Astrocyte of the cerebellum (primary cell): Measurements from ENCODE around the gene CRHR1.

Experiments
- DNase-seq: peaks from one replicate; pipeline ENCODE4 v3.0.0-alpha.2; 2011; ENCODE audit warnings: low read depth
- H3K4me3 ChIP-seq: 2 replicates; pipeline ENCODE4 v1.5.1; 2011; ENCODE audit warnings: mild to moderate bottlenecking, low read depth, low read length, moderate library complexity
- CTCF ChIP-seq: IDR thresholded peaks from 2 replicates; pipeline ENCODE4 v1.5.1; 2012; ENCODE audit warnings: low read length, low read depth, moderate library complexity, mild to moderate bottlenecking; ENCODE audit errors: missing control alignments
- in situ Hi-C: cut with HindIII; loops from 2 replicates; pipeline ENCODE4 v1.10.0; 2017; ENCODE audit warnings: low sequenced_read_pairs

Gene CRHR1

GRCh38 chr17:45851464-45851863 lies 67.3 kb downstream of the CRHR1 start:
- no peak for TF ChIP-seq CTCF

GRCh38 chr17:45851873-45852272 lies 67.8 kb downstream of the CRHR1 start:
- in situ Hi-C loops: loop anchor here (25.0 kb wide), 1 partner anchor 640 kb away; the partner anchor contains the start of gene FMNL1
- DNase-seq: no peak
- H3K4me3 ChIP-seq: no peak overlapping the region
- TF ChIP-seq CTCF: no peak

More at GRCh38 chr17:45851464-45851863, 67.3 kb downstream of the CRHR1 start:
- in situ Hi-C loops: loop anchor here (25.0 kb wide), 1 partner anchor 639 kb away; the partner anchor contains the start of gene FMNL1
- DNase-seq: no peak
- no peak overlapping the region for H3K4me3 ChIP-seq

- peak; percentile 39 for DNase-seq
- TF ChIP-seq CTCF: peak; percentile 94
- H3K4me3 ChIP-seq: no peak overlapping the region
- in situ Hi-C loops: loop anchor here (25.0 kb wide), 1 partner anchor 640 kb away; the partner anchor contains the start of gene FMNL1
Observed at GRCh38 chr17:45852535-45853297, 68.6 kb downstream of the CRHR1 start.

DNA sequence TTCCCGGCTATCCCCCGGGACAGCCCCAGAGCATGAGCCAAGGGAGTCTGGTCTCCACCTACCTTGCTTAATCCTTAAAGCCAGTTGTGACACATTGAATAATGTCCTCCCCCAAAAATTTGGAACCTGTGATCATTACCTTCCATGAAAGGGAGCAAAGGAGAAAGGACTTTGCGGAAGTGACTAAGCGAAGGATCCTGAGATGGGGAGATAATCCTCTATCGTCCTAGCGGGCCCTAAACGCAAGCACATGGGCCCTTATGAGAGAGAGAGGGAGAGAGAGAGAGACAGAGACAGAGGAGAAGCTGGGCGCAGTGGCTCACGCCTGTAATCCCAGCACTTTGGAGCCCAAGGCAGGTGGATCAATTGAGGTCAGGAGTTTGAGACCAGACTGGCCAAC lies 70.1 kb downstream of the CRHR1 start:
- in situ Hi-C loops: loop anchor here (25.0 kb wide), 1 partner anchor 642 kb away; the partner anchor contains the start of gene FMNL1

DNA sequence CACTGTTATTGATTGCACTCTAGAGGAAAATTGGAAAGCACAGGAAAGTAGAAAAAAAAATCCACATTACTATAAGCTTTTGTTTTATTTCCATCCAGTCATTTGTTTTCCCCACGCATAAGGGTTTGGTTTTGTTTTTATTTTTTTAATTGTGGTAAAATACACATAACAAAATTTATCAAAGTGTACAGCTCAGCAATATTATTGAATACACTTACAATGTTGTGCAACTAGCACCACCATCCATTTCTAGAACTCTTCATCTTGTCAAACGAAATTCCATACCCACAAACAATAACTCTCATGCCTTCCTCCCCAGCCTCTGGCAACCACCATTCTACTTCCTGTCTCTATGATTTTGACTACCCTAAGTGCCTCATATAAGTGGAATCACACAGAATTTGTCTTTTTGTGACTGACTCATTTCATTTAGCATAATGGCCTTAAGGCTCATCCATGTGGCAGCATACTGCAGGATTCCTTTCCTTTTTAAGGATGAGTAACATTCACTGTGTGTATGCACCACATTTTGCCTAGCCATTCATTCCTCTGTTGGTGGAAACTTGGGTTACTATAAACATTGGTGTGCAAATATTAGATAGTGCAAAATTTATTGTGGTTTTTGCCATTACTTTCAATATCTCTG lies 71.7 kb downstream of the CRHR1 start:
- in situ Hi-C loops: loop anchor here (25.0 kb wide), 1 partner anchor 644 kb away; the partner anchor contains the start of gene FMNL1
- H3K4me3 ChIP-seq: no peak overlapping the region
- no peak for TF ChIP-seq CTCF
- DNase-seq: no peak

More for the DNA sequence above, 70.1 kb downstream of the CRHR1 start:
- H3K4me3 ChIP-seq: no peak overlapping the region
- DNase-seq: no peak
- no peak for TF ChIP-seq CTCF

DNA sequence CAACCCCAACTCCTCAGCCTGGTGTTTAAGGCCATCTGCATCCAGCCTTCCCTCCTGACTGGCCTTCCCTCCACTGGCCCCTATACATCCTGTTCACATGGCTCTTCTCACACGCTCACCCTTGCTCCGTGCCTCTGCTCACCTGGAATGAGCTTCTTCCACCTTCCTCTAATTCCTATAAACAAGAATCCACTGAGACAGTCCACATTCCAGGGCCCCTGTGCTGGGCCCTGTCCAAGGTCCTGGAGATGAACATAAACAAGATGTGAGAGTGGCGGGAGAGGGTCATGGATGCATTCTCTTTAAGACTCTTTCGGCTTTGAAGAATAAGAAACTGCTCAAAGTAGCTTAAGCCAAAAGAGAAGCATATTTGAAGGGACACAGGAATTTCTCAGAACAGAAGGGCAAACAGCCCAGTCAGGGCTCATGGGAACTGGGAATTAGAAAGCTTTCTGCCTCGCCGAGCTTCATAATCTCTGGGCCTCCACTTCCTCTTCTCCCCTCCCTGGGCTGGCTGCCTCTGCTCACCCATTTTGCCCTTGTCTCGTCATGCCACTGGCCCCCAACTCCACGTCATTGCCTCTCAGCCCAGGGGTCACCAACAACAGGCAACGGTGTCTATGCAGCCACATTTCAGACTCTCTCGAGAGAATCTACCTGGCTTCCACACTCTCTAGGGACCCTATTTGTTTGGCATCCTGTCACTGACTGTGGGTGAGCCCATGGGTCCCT lies 74.0 kb downstream of the CRHR1 start:
- DNase-seq: peak; percentile 8
- in situ Hi-C loops: loop anchor here (25.0 kb wide), 1 partner anchor 646 kb away; the partner anchor contains the start of gene FMNL1
- TF ChIP-seq CTCF: no peak
- H3K4me3 ChIP-seq: no peak overlapping the region
